NCI-H146 treated with DMSO at 0.1 percent for 48 hours (cell line): ENCODE data around the gene ATF7.
A peak's percentile ranks its signal among the peaks of the same experiment; 100 is the strongest.
"Not testable (repeated sequence)": the region's sequence is repeated elsewhere in the genome, so short reads cannot be mapped to it uniquely, and the experiment has no call there.

Experiments used
- DNase-seq: peaks from one replicate; lab custom pipeline; 2025; ENCODE audit not compliant: unreplicated experiment; lab: John Stamatoyannopoulos, UW

ATF7 gene

DNA sequence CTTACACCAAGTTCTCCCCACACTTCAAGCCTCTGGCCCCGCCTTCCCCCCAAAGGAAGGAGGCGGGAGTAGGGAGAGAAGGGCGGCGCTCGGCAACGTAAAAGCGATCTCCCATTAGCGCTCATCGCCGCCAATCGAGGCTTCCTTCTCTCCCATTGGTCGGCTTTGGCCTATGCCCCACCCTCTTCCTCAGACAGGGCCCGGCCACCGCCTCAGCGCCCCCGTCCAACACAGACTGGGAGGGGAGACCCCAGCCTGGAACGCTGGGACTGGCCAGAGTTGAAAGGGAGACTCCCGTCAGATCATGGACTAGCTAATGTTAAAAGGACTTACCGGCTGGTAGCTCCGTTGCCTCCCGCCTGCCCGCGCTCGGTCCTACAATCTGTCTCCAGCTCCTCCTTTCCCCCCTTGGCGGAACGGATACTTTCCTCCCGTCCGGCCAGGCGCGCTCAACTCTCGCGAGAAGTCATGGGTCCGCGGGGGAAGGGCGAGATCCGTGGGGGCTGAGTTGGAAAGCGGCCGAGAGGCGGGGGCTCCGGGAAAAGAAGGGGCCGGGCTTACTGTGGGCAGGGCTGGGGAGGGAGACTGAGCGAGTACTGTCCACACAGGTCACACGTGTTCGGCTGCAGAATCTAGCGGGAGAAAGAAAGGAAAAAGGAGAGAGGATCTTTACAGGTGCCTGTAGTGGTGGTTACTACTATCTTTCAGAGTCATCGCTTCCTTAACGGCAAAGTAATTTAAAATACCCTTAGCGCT, at the start of gene ATF7:
ATF7 (minus strand) TSS at position 437 of the 756 bp plus-strand sequence. CDS start 25,382 bp downstream, outside the sequence.
- peak; percentile 96 for DNase-seq

DNA sequence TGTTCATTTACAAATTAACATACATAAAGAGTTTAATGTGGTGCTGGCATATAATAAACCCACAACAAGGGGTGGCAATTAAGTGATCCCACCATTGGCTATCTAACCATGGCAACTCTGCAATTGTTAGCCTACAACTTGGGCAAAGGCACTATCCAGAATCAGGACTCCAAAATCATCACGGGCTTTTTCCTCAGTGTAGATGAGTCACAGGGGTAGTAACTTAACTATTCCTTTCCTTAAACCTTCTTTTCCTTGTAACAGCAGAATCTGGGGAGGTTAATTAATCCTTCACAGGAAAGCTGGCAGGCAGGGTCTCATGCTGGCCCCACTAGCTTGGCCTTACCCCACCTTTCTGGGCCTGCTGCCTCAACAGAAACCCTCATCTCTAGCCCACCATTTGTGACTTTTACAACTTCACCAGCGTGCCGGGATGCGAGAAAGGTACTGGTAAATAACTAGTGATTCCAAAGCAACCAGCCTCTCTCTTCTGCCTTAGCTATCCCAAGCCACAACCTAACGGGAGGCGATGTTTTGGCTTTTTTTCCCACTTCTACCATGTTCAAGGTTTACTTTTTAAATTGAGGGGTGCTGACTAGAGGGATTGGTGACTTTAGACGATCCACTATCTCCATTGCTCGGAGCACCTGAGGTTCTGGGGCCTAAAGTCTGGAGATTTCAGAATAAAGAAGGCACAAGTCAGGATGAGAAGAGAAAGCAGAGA, 49.0 kb upstream of the ATF7 start:
- peak; percentile 48 for DNase-seq

DNA sequence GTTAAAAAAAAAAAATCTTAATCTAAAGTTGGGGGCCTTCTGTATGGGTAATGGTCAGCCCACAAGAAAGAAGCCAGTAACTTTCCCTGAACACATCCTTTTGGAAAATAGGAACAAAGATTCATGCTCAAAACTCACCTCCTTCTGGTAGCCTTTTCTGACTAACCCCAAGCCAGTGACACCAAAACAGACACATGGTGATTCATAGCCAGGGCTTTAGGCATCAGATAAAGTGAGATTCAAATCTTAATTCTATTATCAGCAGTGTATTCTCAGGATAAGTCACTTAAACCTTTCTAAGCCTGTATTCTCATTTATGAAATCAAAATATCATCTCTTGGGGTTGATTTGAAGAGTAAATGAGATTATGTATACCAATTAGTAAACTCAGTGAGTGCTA, 44.8 kb upstream of the ATF7 start:
- DNase-seq = no peak

GRCh38 chr12:53670308-53670707, 44.1 kb upstream of the ATF7 start:
- no peak for DNase-seq

DNA sequence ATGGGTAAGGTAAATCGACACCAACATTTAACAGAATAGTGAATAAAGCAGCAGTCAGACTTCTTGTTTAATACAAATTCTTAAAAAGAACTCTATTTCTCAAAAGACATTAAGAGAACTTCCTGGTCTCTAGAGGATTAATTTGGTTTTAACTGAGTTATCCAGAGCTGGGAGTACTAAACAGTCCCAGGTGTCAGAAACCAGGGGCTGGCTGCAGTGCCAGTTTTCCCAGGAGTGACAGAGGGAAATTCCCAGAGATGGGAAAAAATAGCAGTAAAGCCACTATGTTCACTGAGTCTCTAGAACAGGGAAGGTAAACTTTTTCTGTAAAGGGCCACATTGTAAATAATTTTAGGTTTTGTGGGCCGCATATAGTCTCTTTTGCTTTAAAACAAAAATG, 40.9 kb upstream of the ATF7 start:
- DNase-seq = no peak

DNA sequence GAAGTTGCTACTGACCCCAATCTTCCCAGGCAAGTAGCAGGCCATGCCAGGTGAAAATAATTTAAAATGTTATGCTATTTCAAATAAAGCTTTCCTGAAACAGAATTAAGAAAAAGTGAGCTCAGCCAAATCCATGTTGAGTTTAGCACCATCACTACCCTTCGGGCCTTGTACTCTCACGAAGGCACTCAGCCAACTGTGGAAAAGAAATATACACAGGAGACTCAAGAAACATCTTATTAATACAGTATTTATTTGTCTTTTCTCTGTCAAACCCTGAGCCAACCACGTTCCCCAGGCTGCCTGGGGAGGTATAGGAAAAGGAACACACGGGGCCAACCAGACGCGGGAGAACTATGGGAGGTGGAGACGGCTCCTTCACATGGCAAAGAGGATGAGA, 38.8 kb upstream of the ATF7 start:
- no peak for DNase-seq

- DNase-seq = no peak
These were observed 38.0 kb upstream of the ATF7 start for GRCh38 chr12:53664191-53664590.

DNA sequence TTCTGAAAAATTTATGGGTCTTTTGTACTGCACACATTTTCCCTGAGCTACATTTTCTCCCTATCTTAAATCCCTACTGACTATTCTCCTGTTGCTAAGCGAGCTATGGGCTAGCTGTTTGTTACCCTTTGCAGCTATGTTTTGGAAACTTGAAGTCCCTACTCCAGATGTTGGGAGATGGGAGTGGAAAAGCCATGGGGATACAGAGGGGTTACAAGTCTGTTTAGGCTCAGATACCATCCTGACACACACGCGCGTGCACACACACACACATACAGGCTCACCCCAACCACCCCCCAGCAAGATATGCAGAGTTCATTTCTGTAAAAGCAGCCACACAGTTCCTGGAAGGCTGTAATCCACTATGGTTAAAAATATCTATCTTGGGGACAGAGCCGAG, 33.9 kb upstream of the ATF7 start:
- no peak for DNase-seq

DNA sequence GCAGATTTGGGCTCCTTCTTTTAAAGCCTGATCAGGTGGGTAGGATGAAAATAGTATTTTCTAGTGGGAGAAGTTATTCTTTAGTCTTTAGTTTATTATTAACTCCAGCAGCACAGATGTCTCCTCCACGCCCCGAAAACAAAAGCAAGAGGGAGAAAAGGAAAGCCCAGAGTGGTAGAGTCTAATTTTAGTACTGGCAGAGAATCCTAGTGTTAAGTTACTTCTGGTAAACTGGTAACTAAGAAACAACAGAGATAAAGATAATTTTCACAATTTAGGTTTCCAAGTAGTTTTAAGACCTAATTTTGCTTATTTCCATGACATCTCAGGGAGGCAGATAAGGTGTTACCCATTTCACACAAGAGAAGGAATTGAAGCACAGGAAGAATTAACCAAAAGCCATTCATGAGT, 33.4 kb upstream of the ATF7 start:
- no peak for DNase-seq

DNA sequence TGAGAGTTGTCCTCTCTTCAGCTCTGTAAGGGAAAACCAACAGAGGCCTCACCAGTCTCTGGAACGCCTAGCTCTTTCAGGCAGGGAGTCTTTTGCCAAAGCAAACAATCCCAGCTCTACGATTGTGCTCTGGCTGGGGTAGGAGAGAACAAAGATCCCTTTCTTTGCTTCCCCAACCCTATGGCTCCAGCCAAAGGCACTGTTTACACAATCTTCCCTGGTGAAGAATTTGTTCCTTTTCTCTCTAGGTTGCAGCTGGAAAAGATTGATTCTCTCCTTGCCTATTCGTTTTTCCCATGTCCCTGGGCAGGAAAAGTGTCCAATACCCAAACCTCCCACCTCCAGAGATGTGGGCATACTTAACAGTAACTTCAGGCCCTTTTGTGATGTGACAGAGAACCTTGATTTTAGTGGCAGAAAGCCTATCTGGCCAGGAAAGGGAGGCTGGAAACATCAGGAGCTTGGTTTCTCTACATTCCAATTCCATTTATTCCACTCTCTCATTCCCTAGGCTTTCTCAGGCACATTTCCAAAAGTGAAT, 32.9 kb upstream of the ATF7 start:
- DNase-seq = peak; percentile 88

DNA sequence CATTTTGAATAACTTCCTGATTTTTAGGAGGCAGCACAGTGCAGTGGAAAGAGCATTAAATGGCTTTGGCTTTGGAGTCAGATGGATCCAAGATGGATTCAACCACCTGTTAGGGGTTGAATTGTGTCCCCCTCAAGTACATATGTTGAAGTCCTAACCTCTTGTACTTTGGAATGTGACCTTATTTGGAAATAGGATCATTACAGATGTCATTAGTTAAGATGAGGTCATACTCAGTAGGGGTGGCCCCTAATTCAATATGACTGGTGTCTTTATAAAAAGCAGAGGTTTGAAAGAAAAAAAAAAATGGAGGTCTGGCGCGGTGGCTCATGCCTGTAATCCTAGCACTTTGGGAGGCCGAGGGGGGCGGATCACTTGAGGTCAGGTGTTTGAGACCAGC, 30.9 kb upstream of the ATF7 start:
- DNase-seq = peak; percentile 26

GRCh38 chr12:53653595-53653994, 27.4 kb upstream of the ATF7 start:
- no peak for DNase-seq

DNA sequence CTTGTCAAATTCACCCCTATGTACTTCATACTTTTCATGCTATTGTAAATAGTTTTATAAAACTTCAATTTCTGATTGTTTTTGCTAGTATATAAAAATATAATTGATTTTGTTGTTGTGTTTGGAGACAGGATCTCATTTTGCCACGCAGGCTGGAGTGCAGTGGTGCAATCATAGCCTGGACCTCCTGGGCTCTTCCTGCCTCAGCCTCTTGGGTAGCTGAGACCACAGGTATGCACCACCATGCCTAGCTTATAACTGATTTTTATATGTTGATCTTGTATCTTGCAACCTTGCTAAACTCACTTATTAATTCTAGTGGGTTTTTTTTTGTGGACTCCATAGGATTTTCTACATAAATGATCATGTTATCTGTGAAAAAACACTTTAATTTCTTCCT, 26.2 kb upstream of the ATF7 start:
- no peak for DNase-seq

GRCh38 chr12:53651737-53652136, 25.6 kb upstream of the ATF7 start:
- DNase-seq = no peak

GRCh38 chr12:53646300-53646699, 20.1 kb upstream of the ATF7 start:
- not testable (repeated sequence) for DNase-seq

DNA sequence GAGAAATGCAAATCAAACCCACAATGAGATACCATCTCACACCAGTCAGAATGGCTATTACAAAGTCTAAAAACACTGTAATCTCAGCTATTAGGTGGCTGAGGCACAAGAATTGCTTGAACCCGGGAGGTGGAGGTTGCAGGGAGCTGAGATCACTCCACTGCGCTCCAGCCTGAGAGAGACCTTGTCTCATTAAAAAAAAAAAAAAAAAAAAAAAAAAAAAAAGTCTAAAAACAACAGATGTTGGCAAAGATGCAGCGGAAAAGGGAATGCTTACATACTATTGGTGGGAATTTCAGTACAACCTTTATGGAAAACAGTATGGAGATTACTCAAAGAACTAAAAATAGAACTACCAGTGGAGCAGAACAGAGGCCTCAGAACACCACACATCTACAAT, 19.0 kb upstream of the ATF7 start:
- no peak for DNase-seq

DNA sequence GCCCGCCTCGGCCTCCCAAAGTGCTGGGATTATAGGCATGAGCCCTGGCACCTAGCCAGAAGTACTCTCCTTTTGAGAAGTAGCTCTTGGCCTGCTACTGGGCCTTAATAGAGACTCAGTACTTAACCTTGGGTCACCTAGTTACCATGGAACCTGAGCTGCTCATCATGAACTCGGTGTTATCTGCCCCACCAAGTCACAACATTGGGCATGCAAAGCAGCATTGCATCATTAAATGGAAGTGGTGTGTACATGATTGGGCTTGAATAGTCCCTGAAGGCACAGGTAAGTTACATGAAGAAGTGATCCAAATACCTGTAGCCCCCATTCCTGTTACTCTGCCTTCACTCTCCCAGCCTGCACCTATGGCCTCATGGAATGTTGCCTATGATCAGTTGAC, 18.0 kb upstream of the ATF7 start:
- no peak for DNase-seq

DNA sequence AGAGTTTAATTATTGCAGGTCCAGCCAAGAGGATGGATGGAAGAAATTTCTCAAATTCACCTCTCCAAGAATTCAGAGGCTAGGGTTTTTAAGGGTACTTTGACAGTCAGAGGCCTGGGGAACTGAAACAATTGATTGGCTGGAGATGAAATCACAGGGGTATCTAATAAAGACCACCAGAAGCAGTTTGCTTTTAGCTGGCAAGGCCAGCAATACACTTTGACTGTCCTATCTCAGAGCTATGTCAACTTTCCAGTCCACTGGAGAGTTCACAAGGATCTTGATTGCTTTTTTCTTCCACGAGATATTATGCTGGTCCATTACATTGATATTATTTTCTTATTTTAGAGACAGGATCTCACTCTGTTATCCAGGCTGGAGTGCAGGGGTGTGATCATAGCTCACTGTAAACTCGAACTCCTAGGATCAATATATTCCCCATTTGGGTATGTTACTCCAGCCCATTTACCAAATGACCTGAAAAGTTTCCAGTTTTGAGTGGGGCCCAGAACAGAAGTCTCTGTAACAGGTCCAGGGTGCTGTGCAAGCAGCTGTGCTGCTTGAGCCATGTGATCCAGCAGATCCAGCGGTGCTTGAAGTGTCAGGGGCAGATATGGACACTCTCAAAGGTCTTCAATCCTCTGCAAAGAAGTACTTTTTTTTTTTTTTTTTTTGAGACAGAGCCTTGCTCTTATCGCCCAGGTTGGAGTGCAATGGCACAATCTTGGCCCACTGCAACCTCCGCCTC, 17.2 kb upstream of the ATF7 start:
- no peak for DNase-seq

DNA sequence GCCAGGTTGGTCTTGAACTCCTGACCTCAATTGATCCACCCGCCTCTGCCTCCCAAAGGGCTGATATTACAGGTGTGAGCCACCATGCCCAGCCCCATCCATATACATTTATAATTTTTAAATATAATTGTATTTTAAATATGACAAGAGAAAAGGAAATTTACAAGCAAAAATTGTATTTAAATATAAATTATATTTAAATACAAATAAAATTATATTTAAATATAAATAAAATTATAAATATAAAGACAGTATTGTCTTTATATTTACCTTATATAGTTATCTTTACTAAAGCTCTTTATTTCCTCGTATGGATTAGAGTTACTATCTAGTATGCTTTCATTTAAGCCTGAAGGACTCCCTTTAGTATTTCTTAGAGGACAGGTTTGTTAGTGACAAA, 11.9 kb upstream of the ATF7 start:
- no peak for DNase-seq

DNA sequence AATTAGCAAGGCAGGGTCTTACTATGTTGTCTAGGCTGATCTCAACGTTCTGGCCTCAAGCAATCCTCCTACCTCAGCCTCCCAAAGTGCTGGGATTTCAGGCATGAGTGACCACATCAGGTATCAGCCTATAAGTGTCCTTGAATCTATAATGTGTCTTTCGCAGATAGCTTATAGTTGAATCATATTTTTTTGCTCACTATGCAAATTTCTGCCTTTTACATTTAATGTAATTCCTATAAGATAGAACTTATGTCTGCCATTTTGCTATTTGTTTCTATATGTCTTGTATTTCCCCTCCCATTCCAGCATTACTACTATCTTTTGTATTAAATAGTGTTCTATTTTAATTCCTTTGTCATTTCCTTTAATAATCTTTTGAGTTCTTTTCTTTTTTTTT, 10.5 kb upstream of the ATF7 start:
- no peak for DNase-seq

DNA sequence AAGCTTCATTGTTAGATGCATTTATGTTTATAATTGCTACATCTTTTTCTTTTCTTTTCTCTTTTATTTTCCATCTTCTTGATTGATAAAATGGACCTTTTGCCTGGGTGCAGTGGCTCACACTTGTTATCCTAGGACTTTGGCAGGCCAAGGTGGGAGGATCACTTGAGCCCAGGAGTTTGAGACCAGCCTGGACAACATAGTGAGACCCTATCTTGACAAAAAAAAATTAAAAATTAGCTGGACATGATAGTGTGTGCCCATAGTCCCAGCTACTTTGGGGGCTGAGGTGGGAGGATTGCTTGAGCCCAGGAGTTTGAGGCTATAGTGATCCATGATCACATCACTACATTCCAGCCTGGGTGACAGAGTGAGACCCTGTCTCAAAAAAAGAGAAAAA, 9.5 kb upstream of the ATF7 start:
- DNase-seq = not testable (repeated sequence)

DNA sequence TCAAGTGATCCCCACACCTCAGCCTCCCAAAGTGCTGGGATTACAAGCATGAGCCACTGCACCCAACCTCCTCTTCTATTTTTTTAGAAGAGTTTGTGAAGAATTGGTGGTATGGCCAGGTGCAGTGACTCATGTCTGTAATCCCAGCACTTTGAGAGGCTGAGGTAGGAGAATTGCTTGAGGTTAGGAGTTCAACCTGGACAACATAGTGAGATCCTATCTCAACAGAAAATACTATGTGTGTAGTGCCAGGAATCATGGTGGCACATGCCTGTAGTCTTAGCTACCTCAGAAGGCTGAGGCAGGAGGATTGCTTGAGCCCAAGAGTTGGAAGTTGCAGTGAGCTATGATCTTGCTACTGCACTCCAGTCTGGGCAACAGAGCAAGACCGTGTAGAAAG, 5.5 kb upstream of the ATF7 start:
- no peak for DNase-seq
